Fibroblast of gingiva (primary cell): Measurements from ENCODE around the gene FLVCR2.
"Not testable (repeated sequence)": the region's sequence is repeated elsewhere in the genome, so short reads cannot be mapped to it uniquely, and the experiment has no call there.

Experiments used
- DNase-seq: peaks from one replicate; pipeline ENCODE4 v3.0.0-alpha.2; 2011; ENCODE audit warnings: low read depth

FLVCR2 gene

GRCh38 chr14:75662966-75663365 is 84.5 kb downstream of the FLVCR2 start:
- no peak for DNase-seq

GRCh38 chr14:75667099-75667765 is 88.8 kb downstream of the FLVCR2 start:
- DNase-seq: no peak

- DNase-seq: no peak
Observed at GRCh38 chr14:75672605-75673192, 94.3 kb downstream of the FLVCR2 start.

GRCh38 chr14:75673345-75674035 is 95.1 kb downstream of the FLVCR2 start:
- DNase-seq: no peak

DNA sequence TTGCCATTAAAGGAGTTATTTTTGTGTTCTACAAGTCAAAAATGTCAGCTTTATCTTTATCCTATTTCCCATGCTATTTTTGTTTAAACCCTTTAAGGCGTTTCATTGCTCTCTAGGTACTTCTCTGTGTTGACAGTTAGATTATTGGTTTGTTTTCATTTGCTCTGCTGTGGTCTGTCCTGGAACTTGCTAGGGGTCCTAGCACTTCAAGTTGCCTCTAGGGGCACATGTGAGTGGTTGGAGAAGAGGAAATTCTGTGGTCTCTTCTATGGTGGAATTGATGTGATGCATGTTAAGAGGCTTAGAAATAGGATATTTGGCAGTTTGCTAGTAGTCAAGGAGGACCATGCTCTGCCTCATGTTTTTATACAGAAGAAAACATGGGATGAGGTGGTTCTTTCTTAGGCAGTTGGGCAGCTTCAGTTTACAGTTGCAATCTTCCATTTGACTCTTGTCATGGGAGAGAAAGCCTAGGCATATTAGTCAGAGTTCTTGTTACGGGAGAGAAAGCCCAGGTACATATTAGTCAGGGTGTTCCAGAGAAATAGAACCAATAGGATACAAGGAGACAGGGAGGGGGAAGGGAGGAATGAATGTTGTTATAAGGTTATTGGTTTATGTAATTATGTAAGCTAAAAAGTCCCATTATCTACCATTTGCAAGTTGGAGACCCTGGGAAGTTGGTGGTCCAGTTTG is 97.0 kb downstream of the FLVCR2 start:
- DNase-seq: no peak

DNA sequence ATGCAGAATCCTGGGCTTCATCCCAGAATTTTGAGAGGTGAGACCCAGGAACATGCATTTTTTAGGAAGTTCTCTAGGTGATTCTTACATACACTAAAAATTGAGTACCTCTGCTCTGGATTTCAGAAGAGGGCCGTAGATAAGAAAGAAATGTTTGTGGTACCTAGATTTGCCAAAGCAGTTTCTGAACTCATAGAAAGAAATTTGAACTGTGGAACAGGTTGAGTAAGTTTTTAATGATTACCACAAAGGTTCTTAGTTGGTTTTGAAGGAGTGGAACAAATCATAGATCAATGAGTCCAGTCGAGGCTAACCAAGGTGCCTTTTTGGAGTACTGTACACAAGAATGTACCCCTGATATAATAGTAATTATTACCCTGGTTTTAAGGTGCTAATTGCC is 107.5 kb downstream of the FLVCR2 start:
- no peak for DNase-seq

GRCh38 chr14:75689012-75689411 is 110.6 kb downstream of the FLVCR2 start:
- DNase-seq: peak; percentile 62

- DNase-seq: no peak
Observed at GRCh38 chr14:75690010-75690409, 111.6 kb downstream of the FLVCR2 start.

- not testable (repeated sequence) for DNase-seq
Observed at GRCh38 chr14:75695025-75695424, 116.6 kb downstream of the FLVCR2 start.

DNA sequence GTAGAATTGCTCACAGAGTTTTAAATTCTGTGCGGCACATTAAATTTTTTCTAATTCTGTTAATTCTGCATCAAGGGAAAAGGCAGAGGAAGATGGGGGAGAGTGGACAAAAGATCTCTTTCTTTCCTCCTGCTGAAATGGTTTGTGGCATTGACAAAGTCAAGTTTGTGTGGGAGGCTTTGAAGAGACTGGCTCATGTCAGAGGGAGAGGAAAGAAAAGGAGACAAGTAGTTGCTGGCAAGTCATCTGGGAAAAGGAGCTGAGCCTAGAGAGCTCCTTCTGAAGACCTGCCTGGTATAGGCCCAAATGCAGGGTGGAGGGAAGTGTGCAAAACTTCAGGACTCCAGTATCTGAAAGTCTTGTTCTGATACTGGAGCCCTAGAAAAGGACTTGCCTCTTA is 119.0 kb downstream of the FLVCR2 start:
- no peak for DNase-seq
